Measurements from ENCODE around the gene GLB1L2.

The GLB1L2 gene

DNA sequence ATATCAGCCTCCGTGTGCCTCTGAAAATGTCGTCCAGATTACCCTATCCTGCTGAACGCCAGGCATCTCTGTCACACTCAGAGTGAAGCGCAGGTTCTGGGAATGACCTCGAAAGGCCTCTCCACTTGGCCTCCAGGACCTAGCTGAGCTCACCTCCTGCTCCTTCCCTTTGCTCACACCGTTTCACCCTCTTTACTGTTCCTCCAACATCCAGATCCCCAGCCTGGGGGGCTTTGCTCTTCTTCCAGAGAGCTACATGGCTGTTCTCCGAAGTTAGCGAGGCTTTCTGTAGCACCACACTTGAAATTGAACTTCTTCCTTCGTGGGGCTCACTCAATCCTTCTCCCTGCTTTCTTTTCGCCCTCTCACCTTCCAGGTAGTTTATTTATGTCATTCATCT lies 27.9 kb downstream of the GLB1L2 start:
- TF ChIP-seq POLR2AphosphoS5 (IDR thresholded peaks at IDR 0.05; ENCODE audit: low read depth, low read length) (no peak), SIN3A (IDR thresholded peaks at IDR 0.05; ENCODE audit: borderline replicate concordance, insufficient read depth, low read length) (no peak), REST (IDR thresholded peaks at IDR 0.05; ENCODE audit: insufficient read depth in 1 of 2, low read depth in 2 of 2, low read length in 2 of 2) (no peak), TAF1 (IDR thresholded peaks at IDR 0.05; ENCODE audit: borderline replicate concordance, insufficient read depth, low read length) (no peak), FOXP2 (optimal IDR thresholded peaks at IDR 0.05; ENCODE audit: borderline replicate concordance, extremely low read depth, extremely low read length, insufficient read depth) (no peak)

- no peak for TF ChIP-seq REST (IDR thresholded peaks at IDR 0.05; ENCODE audit: insufficient read depth in 1 of 2, low read depth in 2 of 2, low read length in 2 of 2)
- no peak for TF ChIP-seq SIN3A (IDR thresholded peaks at IDR 0.05; ENCODE audit: borderline replicate concordance, insufficient read depth, low read length)
- TF ChIP-seq POLR2AphosphoS5 (IDR thresholded peaks at IDR 0.05; ENCODE audit: low read depth, low read length) = no peak
- TF ChIP-seq FOXP2 (optimal IDR thresholded peaks at IDR 0.05; ENCODE audit: borderline replicate concordance, extremely low read depth, extremely low read length, insufficient read depth) = no peak
- no peak for TF ChIP-seq TAF1 (IDR thresholded peaks at IDR 0.05; ENCODE audit: borderline replicate concordance, insufficient read depth, low read length)
Measured at GRCh38 chr11:134360050-134360835, 28.5 kb downstream of the GLB1L2 start.

DNA sequence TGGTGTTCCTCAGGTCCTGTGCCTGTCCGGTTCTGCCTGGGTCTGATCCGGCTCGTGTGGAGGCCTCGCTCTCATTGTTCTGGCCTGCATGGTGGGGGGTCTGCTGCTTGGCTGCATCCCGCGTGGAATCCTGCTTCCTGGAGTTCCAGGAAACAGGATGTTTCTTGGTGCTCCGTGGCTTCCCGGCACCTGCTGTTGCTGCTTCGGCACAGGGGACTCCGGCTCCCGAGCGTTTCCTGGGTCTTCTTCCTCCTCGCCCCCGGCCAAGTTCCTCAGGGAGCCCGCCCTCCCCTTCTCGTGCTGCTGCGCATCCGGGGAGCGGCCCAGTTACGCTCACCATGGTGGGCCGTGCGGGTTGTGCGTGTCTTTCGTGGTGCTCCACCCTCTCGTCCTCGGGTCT lies 29.9 kb downstream of the GLB1L2 start:
- TF ChIP-seq FOXP2 (optimal IDR thresholded peaks at IDR 0.05; ENCODE audit: borderline replicate concordance, extremely low read depth, extremely low read length, insufficient read depth) (no peak), REST (IDR thresholded peaks at IDR 0.05; ENCODE audit: insufficient read depth in 1 of 2, low read depth in 2 of 2, low read length in 2 of 2) (no peak), TAF1 (IDR thresholded peaks at IDR 0.05; ENCODE audit: borderline replicate concordance, insufficient read depth, low read length) (no peak), POLR2AphosphoS5 (IDR thresholded peaks at IDR 0.05; ENCODE audit: low read depth, low read length) (no peak), SIN3A (IDR thresholded peaks at IDR 0.05; ENCODE audit: borderline replicate concordance, insufficient read depth, low read length) (no peak)

DNA sequence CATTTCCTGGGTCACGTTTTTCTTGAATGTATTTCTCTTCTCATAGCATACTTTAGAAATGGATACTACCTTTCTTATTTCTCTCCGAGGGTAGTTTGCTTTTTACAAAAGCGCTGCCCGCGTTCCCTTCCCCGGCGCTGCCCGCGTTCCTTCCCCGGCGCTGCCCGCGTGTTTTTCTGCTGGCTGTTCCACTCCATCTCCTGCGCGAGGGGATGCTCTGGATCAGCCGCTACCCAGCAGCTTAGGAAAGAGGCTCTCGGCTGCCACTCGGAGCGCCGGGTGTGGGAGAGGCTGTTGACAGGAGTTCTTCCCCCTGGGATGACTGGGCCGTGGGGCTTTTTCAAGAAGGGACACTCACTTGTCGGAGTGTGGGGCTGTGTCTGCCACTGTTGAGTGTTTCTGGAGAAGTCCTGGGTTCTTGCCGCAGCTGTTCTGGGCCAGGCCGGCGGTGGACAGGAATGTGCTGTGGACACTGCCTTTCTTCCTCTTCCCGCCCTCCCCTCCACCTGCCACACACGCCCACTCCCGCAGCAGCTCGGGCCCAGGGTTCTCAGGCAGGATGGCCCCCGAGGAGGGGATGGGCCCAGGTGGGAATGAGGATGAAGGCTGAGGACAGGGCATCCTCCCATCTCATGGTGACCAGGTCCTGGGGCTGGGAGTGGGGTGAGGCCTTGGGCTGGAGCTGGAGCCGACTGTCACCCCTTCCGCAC lies 30.6 kb downstream of the GLB1L2 start:
- TF ChIP-seq REST (IDR thresholded peaks at IDR 0.05; ENCODE audit: insufficient read depth in 1 of 2, low read depth in 2 of 2, low read length in 2 of 2) = no peak
- TF ChIP-seq TAF1 (IDR thresholded peaks at IDR 0.05; ENCODE audit: borderline replicate concordance, insufficient read depth, low read length) = no peak
- TF ChIP-seq POLR2AphosphoS5 (IDR thresholded peaks at IDR 0.05; ENCODE audit: low read depth, low read length) = no peak
- no peak for TF ChIP-seq SIN3A (IDR thresholded peaks at IDR 0.05; ENCODE audit: borderline replicate concordance, insufficient read depth, low read length)
- TF ChIP-seq FOXP2 (optimal IDR thresholded peaks at IDR 0.05; ENCODE audit: borderline replicate concordance, extremely low read depth, extremely low read length, insufficient read depth) = no peak

All from PFSK-1 (cell line).